ENCODE results near the gene IL1RAPL1. TPM values are rescaled to one million over a fixed set of nuclear protein-coding genes. Genes with fewer than 3 reads are reported as not detected.

The IL1RAPL1 gene
- total and polyA plus RNA-seq, 2 experiments from 2014 or later, result 0.18 to 0.49 TPM

DNA sequence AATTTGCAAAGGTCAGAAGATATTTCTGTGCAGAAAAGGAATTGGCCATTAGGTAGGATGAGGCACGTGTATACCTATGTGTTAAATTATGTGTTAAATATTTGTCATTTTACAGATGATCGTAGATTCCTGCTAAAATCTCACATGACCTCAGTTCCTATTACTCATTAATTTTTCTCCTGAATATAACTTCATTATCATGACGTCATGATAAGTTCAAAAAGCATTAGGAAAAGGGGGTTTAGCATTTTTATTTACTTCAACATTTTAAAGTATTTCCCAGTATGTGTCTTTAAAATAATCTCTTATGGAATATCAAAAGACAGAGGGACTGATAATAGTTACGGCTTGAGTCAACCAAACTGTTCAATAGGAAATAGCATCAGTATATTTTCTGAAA is 372.8 kb downstream of the IL1RAPL1 start:
- Mint-ChIP-seq H3K4me1 (no peaks in the 10 kb centered on the region), H3K36me3 (ENCODE audit: low read depth) (no peaks in the 10 kb centered on the region), H3K27ac (no peak overlapping the region), H3K9me3 (no peaks in the 10 kb centered on the region), H3K4me3 (no peak overlapping the region), H3K27me3 (ENCODE audit: insufficient read depth, low read depth, poor library complexity) (no peaks in the 10 kb centered on the region)
- Histone ChIP-seq H3K27ac (ENCODE audit: low read depth) (no peak overlapping the region), H3K4me3 (no peak overlapping the region), H3K79me2 (replicated peaks; ENCODE audit: insufficient read depth) (no peaks in the 10 kb centered on the region), H3K4me2 (no peak overlapping the region), H2AFZ (no peak overlapping the region), H3F3A (replicated peaks; ENCODE audit: low read depth) (no peaks in the 10 kb centered on the region), H4K20me1 (replicated peaks; ENCODE audit: insufficient read depth) (no peaks in the 10 kb centered on the region), H3K36me3 (ENCODE audit: insufficient read depth) (no peaks in the 10 kb centered on the region), H3K9me2 (ENCODE audit: insufficient read depth) (no peaks in the 10 kb centered on the region), H3K4me1 (ENCODE audit: insufficient read depth) (no peaks in the 10 kb centered on the region), H3K27me3 (ENCODE audit: insufficient read depth) (no peaks in the 10 kb centered on the region)
- ATAC-seq, result no peak
- DNase-seq (ENCODE audit: low spot score), result no peak
- TF ChIP-seq EZH2phosphoT487 (IDR thresholded peaks at IDR 0.05; ENCODE audit: unreplicated experiment) (no peak), ZNF462 (CRISPR knock-in tag; IDR thresholded peaks at IDR 0.05) (no peak), STAT1 (IDR thresholded peaks at IDR 0.05; ENCODE audit: unreplicated experiment) (no peak), EZH2 (IDR thresholded peaks at IDR 0.05; ENCODE audit: low read depth, unreplicated experiment) (no peak), ETS1 (IDR thresholded peaks at IDR 0.05) (no peak), JUNB (IDR thresholded peaks at IDR 0.05; ENCODE audit: unreplicated experiment) (no peak), POLR2AphosphoS5 (IDR thresholded peaks at IDR 0.05; ENCODE audit: low read depth) (no peak), NANOG (IDR thresholded peaks at IDR 0.05; ENCODE audit: borderline replicate concordance) (no peak), ZNF114 (CRISPR knock-in tag; IDR thresholded peaks at IDR 0.05) (no peak), ZNF331 (CRISPR knock-in tag; IDR thresholded peaks at IDR 0.05; ENCODE audit: low read depth) (no peak)

Data from GM23338 (cell line).